Activated T-cell treated with anti-CD3 and anti-CD28 coated beads, Interleukin-2, amount 50 U/mL, for 72 hours (primary cell): ENCODE measurements around the gene WNT5A. TPM values are rescaled to one million over a fixed set of nuclear protein-coding genes. Genes with fewer than 3 reads are reported as not detected.

ENCODE experiments used
- ATAC-seq, 2 donors: fragments of 150-1000 bp; cut with Tn5 transposase; replicated peaks in 1 of 2; 2 replicates each; pipeline ENCODE4 v1.10.0; 2021; ENCODE audit warnings: moderate library complexity in 2 of 2, mild to moderate bottlenecking in 1 of 2
- DNase-seq, 2 donors: peaks; one replicate each; pipeline ENCODE4 v3.0.0; 2021 to 2022; ENCODE audit warnings: mixed read lengths in 1 of 2
- H3K27ac Mint-ChIP-seq: one replicate; pipeline ENCODE4 v1.8.0; 2022; ENCODE audit warnings: mild to moderate bottlenecking, moderate library complexity, mixed read lengths
- H3K27me3 Mint-ChIP-seq: one replicate; pipeline ENCODE4 v1.8.0; 2022; ENCODE audit warnings: low read depth, mixed read lengths
- H3K36me3 Mint-ChIP-seq, 2 donors: one replicate each; pipeline ENCODE4 v1.8.0; 2022; ENCODE audit warnings: mixed read lengths in 2 of 2, mild to moderate bottlenecking in 1 of 2; ENCODE audit not compliant: insufficient read depth in 2 of 2
- H3K4me1 Mint-ChIP-seq: one replicate; pipeline ENCODE4 v1.8.0; 2022; ENCODE audit warnings: low read depth, mixed read lengths
- H3K4me3 Mint-ChIP-seq, 2 donors: one replicate each; pipeline ENCODE4 v1.8.0; 2022; ENCODE audit warnings: mild to moderate bottlenecking in 2 of 2, mixed read lengths in 2 of 2, moderate library complexity in 2 of 2
- H3K9me3 Mint-ChIP-seq, 2 donors: one replicate each; pipeline ENCODE4 v1.8.0; 2022; ENCODE audit warnings: mixed read lengths in 2 of 2
- total RNA-seq, 2 donors: library from RNA; stranded (reverse); gene quantifications; one replicate each; pipeline ENCODE4 v1.2.3, GENCODE V29; 2022

The WNT5A gene
- total RNA-seq, 2 donors from 2014 or later: 0.51 to 1.8 TPM

GRCh38 chr3:55443346-55443745 lies 43.8 kb downstream of the WNT5A start:
- ATAC-seq: no peak

GRCh38 chr3:55442861-55443260 lies 44.2 kb downstream of the WNT5A start:
- no peak for ATAC-seq
- no peaks in the 10 kb centered on the region for H3K9me3 Mint-ChIP-seq
- no peak overlapping the region for H3K27ac Mint-ChIP-seq
- H3K4me3 Mint-ChIP-seq: no peak overlapping the region
- H3K36me3 Mint-ChIP-seq: no peaks in the 10 kb centered on the region
- H3K4me1 Mint-ChIP-seq: no peaks in the 10 kb centered on the region
- no peaks in the 10 kb centered on the region for H3K27me3 Mint-ChIP-seq
- DNase-seq: no peak

More at GRCh38 chr3:55443346-55443745, 43.8 kb downstream of the WNT5A start:
- H3K9me3 Mint-ChIP-seq: no peaks in the 10 kb centered on the region
- no peaks in the 10 kb centered on the region for H3K4me1 Mint-ChIP-seq
- DNase-seq: no peak
- H3K36me3 Mint-ChIP-seq: no peaks in the 10 kb centered on the region
- H3K4me3 Mint-ChIP-seq: no peak overlapping the region
- no peak overlapping the region for H3K27ac Mint-ChIP-seq
- no peaks in the 10 kb centered on the region for H3K27me3 Mint-ChIP-seq

- DNase-seq (no peak), ATAC-seq (no peak)
- Mint-ChIP-seq H3K4me1 (no peaks in the 10 kb centered on the region), H3K9me3 (no peaks in the 10 kb centered on the region), H3K27ac (no peak overlapping the region), H3K4me3 (no peak overlapping the region), H3K27me3 (no peaks in the 10 kb centered on the region), H3K36me3 (no peaks in the 10 kb centered on the region)
These were observed 45.6 kb downstream of the WNT5A start for GRCh38 chr3:55441499-55441898.

- no peak for DNase-seq
- Mint-ChIP-seq H3K36me3 (no peaks in the 10 kb centered on the region), H3K27ac (no peak overlapping the region), H3K9me3 (no peaks in the 10 kb centered on the region), H3K27me3 (peaks cover 3% of the 10 kb centered on the region), H3K4me3 (no peak overlapping the region), H3K4me1 (no peaks in the 10 kb centered on the region)
- ATAC-seq: no peak
These were observed 46.9 kb downstream of the WNT5A start for GRCh38 chr3:55440104-55440708.

- ATAC-seq (no peak), DNase-seq (no peak)
- Mint-ChIP-seq H3K4me3 (no peak overlapping the region), H3K27ac (no peak overlapping the region), H3K36me3 (no peaks in the 10 kb centered on the region), H3K4me1 (no peaks in the 10 kb centered on the region), H3K9me3 (no peaks in the 10 kb centered on the region), H3K27me3 (peaks cover 5% of the 10 kb centered on the region)
These were observed 47.4 kb downstream of the WNT5A start for GRCh38 chr3:55439657-55440056.

- no peak overlapping the region for H3K27ac Mint-ChIP-seq
- H3K4me3 Mint-ChIP-seq: no peak overlapping the region
- H3K4me1 Mint-ChIP-seq: no peaks in the 10 kb centered on the region
- H3K9me3 Mint-ChIP-seq: no peaks in the 10 kb centered on the region
- ATAC-seq: no peak
- no peak for DNase-seq
- peaks cover 0 to 2% of the 10 kb centered on the region in 2 donors for H3K36me3 Mint-ChIP-seq
- H3K27me3 Mint-ChIP-seq: peaks cover 5% of the 10 kb centered on the region
These were observed 50.5 kb downstream of the WNT5A start for GRCh38 chr3:55436644-55437043.

GRCh38 chr3:55435491-55435890 lies 51.6 kb downstream of the WNT5A start:
- Mint-ChIP-seq H3K9me3 (no peaks in the 10 kb centered on the region), H3K4me1 (no peaks in the 10 kb centered on the region), H3K4me3 (no peak overlapping the region), H3K27me3 (peaks cover 5% of the 10 kb centered on the region), H3K27ac (no peak overlapping the region), H3K36me3 (peaks cover 0 to 2% of the 10 kb centered on the region in 2 donors)
- DNase-seq (no peak), ATAC-seq (no peak)

GRCh38 chr3:55434789-55435188 lies 52.3 kb downstream of the WNT5A start:
- Mint-ChIP-seq H3K27me3 (peaks cover 5% of the 10 kb centered on the region), H3K9me3 (no peaks in the 10 kb centered on the region), H3K36me3 (peaks cover 0 to 2% of the 10 kb centered on the region in 2 donors), H3K4me3 (no peak overlapping the region), H3K27ac (no peak overlapping the region), H3K4me1 (no peaks in the 10 kb centered on the region)
- no peak for ATAC-seq
- peak; percentile 12 to 14 for DNase-seq

GRCh38 chr3:55431041-55431440 lies 56.1 kb downstream of the WNT5A start:
- Mint-ChIP-seq H3K36me3 (peaks cover 0 to 5% of the 10 kb centered on the region in 2 donors), H3K9me3 (no peaks in the 10 kb centered on the region), H3K27ac (no peak overlapping the region), H3K27me3 (peaks cover 5% of the 10 kb centered on the region), H3K4me1 (no peaks in the 10 kb centered on the region), H3K4me3 (no peak overlapping the region)
- ATAC-seq (no peak), DNase-seq (no peak)

GRCh38 chr3:55427739-55428138 lies 59.4 kb downstream of the WNT5A start:
- no peak for ATAC-seq
- peaks cover 0 to 3% of the 10 kb centered on the region in 2 donors for H3K36me3 Mint-ChIP-seq

GRCh38 chr3:55426486-55426885 lies 60.6 kb downstream of the WNT5A start:
- no peak overlapping the region for H3K27ac Mint-ChIP-seq
- no peaks in the 10 kb centered on the region for H3K27me3 Mint-ChIP-seq
- H3K9me3 Mint-ChIP-seq: no peaks in the 10 kb centered on the region
- H3K4me3 Mint-ChIP-seq: no peak overlapping the region
- H3K4me1 Mint-ChIP-seq: no peaks in the 10 kb centered on the region
- H3K36me3 Mint-ChIP-seq: peaks cover 0 to 3% of the 10 kb centered on the region in 2 donors
- ATAC-seq (no peak), DNase-seq (no peak)

More at GRCh38 chr3:55427739-55428138, 59.4 kb downstream of the WNT5A start:
- H3K9me3 Mint-ChIP-seq: no peaks in the 10 kb centered on the region
- no peaks in the 10 kb centered on the region for H3K4me1 Mint-ChIP-seq
- no peak overlapping the region for H3K4me3 Mint-ChIP-seq
- DNase-seq: no peak
- H3K27me3 Mint-ChIP-seq: no peaks in the 10 kb centered on the region
- H3K27ac Mint-ChIP-seq: no peak overlapping the region

- Mint-ChIP-seq H3K4me1 (no peaks in the 10 kb centered on the region), H3K36me3 (peaks cover 0 to 3% of the 10 kb centered on the region in 2 donors), H3K27me3 (no peaks in the 10 kb centered on the region), H3K9me3 (no peaks in the 10 kb centered on the region), H3K27ac (no peak overlapping the region), H3K4me3 (no peak overlapping the region)
- DNase-seq (no peak), ATAC-seq (no peak)
These were observed 63.3 kb downstream of the WNT5A start for GRCh38 chr3:55423782-55424181.

GRCh38 chr3:55417211-55417610 lies 69.9 kb downstream of the WNT5A start:
- H3K4me3 Mint-ChIP-seq: no peak overlapping the region
- H3K27ac Mint-ChIP-seq: no peak overlapping the region
- H3K4me1 Mint-ChIP-seq: no peaks in the 10 kb centered on the region
- H3K9me3 Mint-ChIP-seq: peaks cover 2 to 6% of the 10 kb centered on the region in 2 donors
- H3K27me3 Mint-ChIP-seq: no peaks in the 10 kb centered on the region
- H3K36me3 Mint-ChIP-seq: no peaks in the 10 kb centered on the region
- DNase-seq: no peak
- ATAC-seq: no peak

GRCh38 chr3:55416331-55416821 lies 70.7 kb downstream of the WNT5A start:
- peaks cover 2 to 6% of the 10 kb centered on the region in 2 donors for H3K9me3 Mint-ChIP-seq
- no peaks in the 10 kb centered on the region for H3K36me3 Mint-ChIP-seq
- DNase-seq (no peak), ATAC-seq (no peak)
- H3K27ac Mint-ChIP-seq: no peak overlapping the region
- no peaks in the 10 kb centered on the region for H3K27me3 Mint-ChIP-seq
- no peak overlapping the region for H3K4me3 Mint-ChIP-seq
- no peaks in the 10 kb centered on the region for H3K4me1 Mint-ChIP-seq
